GM15510 (cell line): ENCODE measurements around the gene SPRYD3.

ENCODE experiments used
- POLR2A ChIP-seq: IDR thresholded peaks from 3 replicates; pipeline ENCODE4 v1.6.1; 2011; ENCODE audit warnings: borderline replicate concordance; ENCODE audit not compliant: insufficient read length; ENCODE audit errors: extremely low read depth

SPRYD3 gene

GRCh38 chr12:53079226-53080117, at the start of gene SPRYD3:
Gene SPRYD3, minus strand, starts transcription at chr12:53079390. Its CDS starts 57 bp downstream, at chr12:53079333.
- peak; percentile 96 for TF ChIP-seq POLR2A

- no peak for TF ChIP-seq POLR2A
Measured at GRCh38 chr12:53127169-53127568, 48.0 kb upstream of the SPRYD3 start.

DNA sequence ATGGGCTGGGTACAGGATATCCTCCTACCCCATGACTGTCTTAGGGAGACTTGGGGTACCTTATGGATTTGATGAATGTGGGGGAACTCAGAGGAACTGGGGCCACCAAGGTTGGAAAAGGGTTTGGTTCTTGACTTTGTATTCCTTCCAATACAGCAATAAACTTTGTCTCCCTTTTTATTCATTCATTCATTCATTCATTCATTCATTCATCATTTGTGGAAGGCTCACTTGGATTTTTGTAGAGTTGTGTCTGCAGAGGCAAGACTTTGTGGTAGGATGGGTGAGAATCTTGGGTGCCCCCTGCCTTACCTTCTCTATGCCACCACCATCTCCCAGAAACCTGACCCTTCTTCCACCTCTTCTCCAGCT, 45.1 kb upstream of the SPRYD3 start:
- no peak for TF ChIP-seq POLR2A

- TF ChIP-seq POLR2A, result no peak
Measured at GRCh38 chr12:53123578-53124351, 44.6 kb upstream of the SPRYD3 start.

- no peak for TF ChIP-seq POLR2A
Measured at GRCh38 chr12:53122961-53123468, 43.8 kb upstream of the SPRYD3 start.

DNA sequence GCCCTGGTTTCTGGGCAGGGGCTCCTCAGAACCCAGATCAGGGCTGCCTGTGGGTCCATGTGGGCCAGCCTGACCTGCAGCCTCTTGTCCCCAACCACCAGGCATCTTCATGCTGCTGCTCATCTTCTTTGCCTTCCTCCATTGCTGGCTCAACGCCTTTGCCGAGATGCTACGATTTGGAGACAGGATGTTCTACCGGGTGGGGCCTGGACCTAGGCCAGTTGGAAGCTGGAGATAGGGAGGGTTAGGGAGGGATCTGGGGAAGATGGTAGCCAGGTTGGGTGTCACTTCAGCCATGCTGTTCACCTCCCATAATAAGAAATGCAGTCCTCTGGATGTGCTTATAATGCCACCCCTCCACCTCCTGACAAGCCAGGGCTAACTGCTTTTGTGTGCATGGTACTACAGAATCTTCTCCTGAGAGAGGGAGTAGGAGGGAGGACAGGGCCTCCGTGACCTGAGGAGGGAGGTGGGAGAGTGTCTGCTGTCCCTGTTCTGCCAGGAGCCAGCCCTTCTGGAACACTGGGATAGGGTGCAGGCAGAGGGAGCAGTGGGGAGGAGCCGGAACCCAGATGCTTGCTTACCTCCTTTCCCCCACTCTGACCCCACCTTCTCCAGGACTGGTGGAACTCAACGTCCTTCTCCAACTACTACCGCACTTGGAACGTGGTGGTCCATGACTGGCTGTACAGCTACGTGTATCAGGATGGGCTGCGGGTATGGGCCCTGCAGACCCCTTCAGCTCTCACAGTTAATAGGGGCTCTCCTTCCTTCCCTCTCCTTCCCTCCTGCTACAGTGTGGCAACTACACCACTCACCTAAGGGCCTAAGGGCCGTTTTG, 41.7 kb upstream of the SPRYD3 start:
- TF ChIP-seq POLR2A, result no peak

- TF ChIP-seq POLR2A, result no peak
Measured at GRCh38 chr12:53118751-53119300, 39.6 kb upstream of the SPRYD3 start.

DNA sequence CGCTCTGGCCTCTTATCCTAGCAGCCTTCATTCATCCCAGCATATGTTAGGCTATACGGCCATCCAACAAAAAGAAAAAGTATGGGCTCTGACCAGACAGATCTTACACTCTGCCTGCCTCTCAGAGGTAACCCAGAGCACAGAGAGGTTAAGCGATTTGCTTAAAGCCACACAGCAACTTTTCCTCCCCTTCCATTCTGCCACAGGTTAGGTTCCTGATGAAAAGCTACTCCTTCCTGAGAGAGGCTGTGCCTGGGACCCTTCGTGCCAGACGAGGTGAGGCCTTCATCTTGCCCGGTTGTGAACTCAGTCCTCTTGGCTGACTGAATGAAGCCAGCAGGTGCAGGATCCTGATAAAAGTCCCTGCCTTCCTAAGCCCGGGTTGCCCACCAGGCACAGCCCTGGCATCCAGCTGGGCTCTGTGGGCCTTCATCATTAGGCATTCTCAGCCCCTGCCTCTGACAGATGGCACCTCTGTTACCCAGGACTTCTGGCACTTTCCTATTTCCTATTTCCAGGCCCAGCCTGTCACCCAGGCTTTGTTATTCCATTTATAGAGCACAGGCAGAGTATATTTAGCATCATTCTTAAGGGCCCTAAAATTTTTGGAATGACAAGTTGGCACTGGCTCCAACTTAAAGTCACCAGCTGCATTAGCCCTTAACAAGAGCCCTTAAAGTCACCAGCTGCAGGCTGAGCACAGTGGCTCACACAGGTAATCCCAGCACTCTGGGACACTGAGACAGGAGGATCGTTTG, 36.9 kb upstream of the SPRYD3 start:
- TF ChIP-seq POLR2A, result no peak

DNA sequence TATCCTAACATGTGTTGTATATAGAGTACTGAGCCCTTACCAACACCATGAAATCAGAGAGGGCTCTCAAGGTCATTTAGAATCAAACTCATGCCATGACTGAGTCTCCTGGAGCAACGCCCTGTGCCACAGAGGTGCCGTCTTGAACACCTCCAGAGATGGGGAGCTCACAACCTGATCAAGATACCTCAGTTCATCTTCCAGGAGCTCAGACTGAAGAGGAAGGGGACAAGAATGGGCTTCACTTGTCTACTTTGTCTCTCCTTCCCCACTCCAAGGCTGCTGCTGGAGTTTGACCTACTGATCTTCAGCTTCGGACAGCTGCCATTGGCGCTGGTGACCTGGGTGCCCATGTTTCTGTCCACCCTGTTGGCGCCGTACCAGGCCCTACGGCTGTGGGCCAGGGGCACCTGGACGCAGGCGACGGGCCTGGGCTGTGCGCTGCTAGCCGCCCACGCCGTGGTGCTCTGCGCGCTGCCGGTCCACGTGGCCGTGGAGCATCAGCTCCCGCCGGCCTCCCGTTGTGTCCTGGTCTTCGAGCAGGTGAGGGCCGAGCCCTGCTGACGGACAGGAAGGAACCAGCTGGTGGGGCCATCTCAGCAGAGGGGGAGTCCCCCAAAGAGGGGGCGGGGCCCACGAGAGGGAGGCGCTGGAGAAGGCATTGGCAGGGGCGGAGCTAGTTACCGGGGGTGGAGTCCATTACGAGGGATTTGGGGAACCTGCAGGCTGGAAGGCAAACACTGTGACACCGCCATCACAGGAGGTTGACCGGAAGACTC, 36.1 kb upstream of the SPRYD3 start:
- TF ChIP-seq POLR2A, result no peak

- TF ChIP-seq POLR2A, result no peak
Measured at GRCh38 chr12:53113951-53114350, 34.8 kb upstream of the SPRYD3 start.

- TF ChIP-seq POLR2A, result no peak
Measured at GRCh38 chr12:53113136-53113705, 34.0 kb upstream of the SPRYD3 start.

GRCh38 chr12:53107122-53107521, 27.9 kb upstream of the SPRYD3 start:
- no peak for TF ChIP-seq POLR2A
